ENCODE measurements around the gene FKBP11. TPM values are rescaled to one million over a fixed set of nuclear protein-coding genes. Genes with fewer than 3 reads are reported as not detected.

Gene FKBP11
- total RNA-seq, 1 experiment from 2014 or later, result 25.5 TPM

DNA sequence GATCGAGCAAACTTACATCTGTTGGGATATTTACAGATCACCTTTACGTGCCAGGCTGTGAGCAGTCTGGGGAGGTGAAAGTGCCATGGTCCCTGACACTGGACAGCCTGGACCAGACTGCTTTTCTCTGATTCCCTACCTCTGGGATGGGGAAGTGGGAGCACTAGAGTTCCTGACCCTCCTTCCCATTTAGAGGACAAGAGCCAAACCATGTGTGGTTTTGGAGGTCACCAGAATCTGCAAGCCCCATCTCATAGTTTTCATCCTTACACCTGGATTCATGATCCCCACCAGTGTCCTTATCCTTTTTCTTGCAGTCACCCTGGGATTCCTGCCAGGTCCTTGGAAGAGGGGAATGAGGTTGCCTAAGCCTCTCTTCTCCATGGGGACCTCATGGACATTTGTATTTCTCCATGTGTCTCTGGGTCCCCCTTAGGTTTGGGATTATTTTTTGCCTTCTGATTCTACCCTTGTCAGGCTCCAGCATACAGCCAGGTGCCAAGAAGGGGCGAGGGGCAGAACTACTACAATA lies 47.7 kb upstream of the FKBP11 start:
- POLR2A ChIA-PET (ENCODE audit: unreplicated experiment), result no interaction called here
- Histone ChIP-seq H3K36me3 (ENCODE audit: low read depth) (no peaks in the 10 kb centered on the region), H3F3A (ENCODE audit: insufficient read depth, low read depth) (no peaks in the 10 kb centered on the region), H3K9me3 (ENCODE audit: insufficient read depth, low read depth) (no peaks in the 10 kb centered on the region), H3K27me3 (ENCODE audit: insufficient read depth, low read depth) (peaks cover 17% of the 10 kb centered on the region; the same call in 1 of the 2 replicates), H3K4me2 (no peak overlapping the region), H3K4me3 (no peak overlapping the region), H3K9me2 (ENCODE audit: insufficient read depth) (no peaks in the 10 kb centered on the region), H4K20me1 (ENCODE audit: insufficient read depth) (no peaks in the 10 kb centered on the region; the same call in 1 of the 2 replicates), H2AFZ (no peak overlapping the region), H3K79me2 (ENCODE audit: low read depth) (no peaks in the 10 kb centered on the region), H3K4me1 (replicated peaks; ENCODE audit: insufficient read depth) (peaks cover 8% of the 10 kb centered on the region; the same call in 1 of the 2 replicates), H3K27ac (no peak overlapping the region)
- intact Hi-C loops (cut with micrococcal nuclease; ENCODE audit: unreplicated experiment), result no loop called here
- no peak for DNase-seq
- CTCF ChIA-PET, result interaction anchor here (0.6 to 0.7 kb wide), 2 partner anchors 24 to 1024 kb away, joined by 3 to 4 read pairs; no protein-coding TSS in a partner anchor
- TF ChIP-seq EZH2 (IDR thresholded peaks at IDR 0.05; ENCODE audit: low read depth) (no peak), CTCF (conservative IDR thresholded peaks at IDR 0.05) (no peak)
- no TSS peak for BruUV-seq (replicated peaks)

DNA sequence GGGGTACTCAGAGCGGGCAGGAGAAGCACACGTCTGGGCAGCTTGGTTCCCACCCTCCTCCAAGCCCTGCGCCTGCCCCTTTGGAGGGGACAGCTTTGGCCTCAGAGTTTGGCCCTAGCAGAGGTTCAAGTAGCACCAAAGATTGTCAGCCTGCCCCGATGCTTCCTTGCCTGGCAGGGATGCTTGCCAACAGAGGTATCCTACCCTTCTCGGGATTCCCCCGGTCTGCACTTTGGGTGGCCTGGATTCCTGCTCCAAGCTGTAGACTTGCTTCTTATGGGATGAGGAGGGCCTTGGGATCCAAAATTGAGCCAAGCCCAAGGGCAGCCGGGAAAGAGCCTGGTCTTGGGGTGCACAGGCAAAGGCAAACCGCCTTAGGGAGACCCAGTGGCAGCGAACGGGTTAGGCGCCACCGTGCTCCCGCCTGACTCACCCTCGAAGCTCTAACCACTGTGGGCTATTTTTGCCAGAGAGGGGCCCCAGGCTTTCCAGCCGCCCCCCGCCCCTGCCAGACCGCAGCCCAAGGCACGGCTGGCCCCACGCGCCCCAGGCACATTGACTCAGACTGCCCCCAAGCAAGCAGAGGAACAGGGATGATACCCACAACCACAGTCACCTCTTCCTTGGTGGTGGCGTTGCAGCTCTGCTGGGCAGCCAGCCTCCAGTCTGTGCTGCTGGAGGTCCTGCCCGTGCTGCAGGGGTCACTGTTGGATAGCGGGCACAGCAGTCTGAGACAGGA lies 47.1 kb upstream of the FKBP11 start:
- Histone ChIP-seq H3K4me2 (peak overlapping the region; percentile 93; the same call in 1 of the 2 replicates), H3K9me2 (ENCODE audit: insufficient read depth) (no peaks in the 10 kb centered on the region), H3K27me3 (ENCODE audit: insufficient read depth, low read depth) (peaks cover 17% of the 10 kb centered on the region; the same call in 1 of the 2 replicates), H3K36me3 (ENCODE audit: low read depth) (no peaks in the 10 kb centered on the region), H3K4me1 (replicated peaks; ENCODE audit: insufficient read depth) (peaks cover 8% of the 10 kb centered on the region; the same call in 1 of the 2 replicates), H3K4me3 (no peak overlapping the region), H2AFZ (no peak overlapping the region), H3K27ac (no peak overlapping the region), H3K79me2 (ENCODE audit: low read depth) (no peaks in the 10 kb centered on the region), H4K20me1 (ENCODE audit: insufficient read depth) (no peaks in the 10 kb centered on the region; the same call in 1 of the 2 replicates), H3K9me3 (ENCODE audit: insufficient read depth, low read depth) (no peaks in the 10 kb centered on the region), H3F3A (ENCODE audit: insufficient read depth, low read depth) (no peaks in the 10 kb centered on the region)
- peak in 1 of 2 experiments; percentile 38 for DNase-seq
- intact Hi-C loops (cut with micrococcal nuclease; ENCODE audit: unreplicated experiment), result no loop called here
- CTCF ChIA-PET, result no interaction called here
- no peak for TF ChIP-seq CTCF (conservative IDR thresholded peaks at IDR 0.05)
- TF ChIP-seq EZH2 (IDR thresholded peaks at IDR 0.05; ENCODE audit: low read depth), result no peak
- BruUV-seq (replicated peaks), result no TSS peak
- POLR2A ChIA-PET (ENCODE audit: unreplicated experiment), result interaction anchor here (0.6 kb wide), 1 partner anchor 19 kb away, joined by 9 read pairs; no protein-coding TSS in a partner anchor

GRCh38 chr12:48970702-48971334 lies 45.5 kb upstream of the FKBP11 start:
- ChIA-PET POLR2A (ENCODE audit: unreplicated experiment) (no interaction called here), CTCF (interaction anchor here (0.6 kb wide), 1 partner anchor 30 kb away, joined by 3 read pairs; no protein-coding TSS in a partner anchor)
- intact Hi-C loops (cut with micrococcal nuclease; ENCODE audit: unreplicated experiment), result no loop called here
- no peak for TF ChIP-seq EZH2 (IDR thresholded peaks at IDR 0.05; ENCODE audit: low read depth)
- Histone ChIP-seq H3K4me1 (replicated peaks; ENCODE audit: insufficient read depth) (peaks cover 8% of the 10 kb centered on the region; the same call in 1 of the 2 replicates), H3K9me2 (ENCODE audit: insufficient read depth) (no peaks in the 10 kb centered on the region), H3K27me3 (ENCODE audit: insufficient read depth, low read depth) (peaks cover 17% of the 10 kb centered on the region; the same call in 1 of the 2 replicates), H3K4me3 (peak overlapping the region; percentile 60), H2AFZ (peak overlapping the region; percentile 93), H3K27ac (no peak overlapping the region), H3K79me2 (ENCODE audit: low read depth) (no peaks in the 10 kb centered on the region), H4K20me1 (ENCODE audit: insufficient read depth) (no peaks in the 10 kb centered on the region), H3F3A (ENCODE audit: insufficient read depth, low read depth) (no peaks in the 10 kb centered on the region), H3K4me2 (peak overlapping the region; percentile 93), H3K36me3 (ENCODE audit: low read depth) (no peaks in the 10 kb centered on the region), H3K9me3 (ENCODE audit: insufficient read depth, low read depth) (no peaks in the 10 kb centered on the region)
- BruUV-seq (replicated peaks), result no TSS peak
- no peak for DNase-seq

All from PC-9 (cell line).